Measurements from ENCODE around the gene PWP1. TPM values are rescaled to one million over a fixed set of nuclear protein-coding genes. Genes with fewer than 3 reads are reported as not detected.

The PWP1 gene
- total and polyA plus RNA-seq, 2 of the 4 experiments (the other 2 are of a cell fraction), result 143 to 179 TPM

DNA sequence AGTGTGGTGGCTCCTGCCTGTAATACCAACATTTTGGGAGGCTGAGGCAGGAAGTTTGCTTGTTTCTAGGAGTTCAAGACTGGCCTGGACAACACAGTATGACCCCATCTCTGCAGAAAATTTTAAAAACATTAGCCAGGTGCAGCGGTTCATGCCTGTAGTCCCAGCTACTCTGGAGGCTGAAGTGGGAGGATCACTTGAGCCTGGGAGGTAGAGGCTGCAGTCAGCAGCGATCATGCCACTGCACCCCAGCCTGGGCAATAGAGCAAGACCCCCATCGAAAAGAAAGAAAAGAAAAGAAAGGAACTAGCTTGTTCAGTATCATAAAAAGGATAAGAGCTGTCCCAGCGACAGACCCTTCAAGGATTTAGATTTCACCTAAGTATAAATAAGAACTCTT, 18.1 kb upstream of the PWP1 start:
- CTCF ChIA-PET, result interaction anchor here (1.4 kb wide), 1 partner anchor 9 kb away, joined by 5 read pairs; no protein-coding TSS in a partner anchor
- H3K18ac ChIP-seq (ENCODE audit: low read depth, low read length), result no peak overlapping the region
- no peaks in the 10 kb centered on the region for H3K9me3 ChIP-seq (ENCODE audit: control insufficient read depth, insufficient read depth, low read length)
- no peak overlapping the region for H2BK15ac ChIP-seq (ENCODE audit: low read depth, low read length)
- no peak overlapping the region for H2BK20ac ChIP-seq (ENCODE audit: low read depth, low read length)
- H3K4ac ChIP-seq (ENCODE audit: low read depth, low read length), result no peak overlapping the region
- WGBS, 2 experiments (ENCODE audit: extremely low coverage in 2 of 2, insufficient read length in 1 of 2), result no CpG with 5 or more reads among the region's 4 CpGs
- no peak for DNase-seq
- no peaks in the 10 kb centered on the region for H3K36me3 ChIP-seq (ENCODE audit: control insufficient read depth, insufficient read depth, low read length)
- no peak overlapping the region for H3K23ac ChIP-seq (ENCODE audit: low read depth, low read length)
- TF ChIP-seq POLR2A (IDR thresholded peaks at IDR 0.05; ENCODE audit: low read depth, low read length) (no peak), FOS (IDR thresholded peaks at IDR 0.05; ENCODE audit: low read depth, low read length) (no peak), MAFK (IDR thresholded peaks at IDR 0.05; ENCODE audit: low read depth, low read length) (no peak), CEBPB (IDR thresholded peaks at IDR 0.05; ENCODE audit: low read depth, low read length) (no peak), NFE2L2 (IDR thresholded peaks at IDR 0.05; ENCODE audit: low read depth, low read length) (no peak), RAD21 (IDR thresholded peaks at IDR 0.05; ENCODE audit: low read length) (no peak), MXI1 (IDR thresholded peaks at IDR 0.05; ENCODE audit: borderline replicate concordance, low read depth, low read length) (no peak), BHLHE40 (IDR thresholded peaks at IDR 0.05; ENCODE audit: low read depth, low read length) (no peak), CHD1 (IDR thresholded peaks at IDR 0.05; ENCODE audit: low read depth, low read length) (no peak), RCOR1 (IDR thresholded peaks at IDR 0.05; ENCODE audit: insufficient replicate concordance, low read length) (no peak)
- TF ChIP-seq, protein P1, sequence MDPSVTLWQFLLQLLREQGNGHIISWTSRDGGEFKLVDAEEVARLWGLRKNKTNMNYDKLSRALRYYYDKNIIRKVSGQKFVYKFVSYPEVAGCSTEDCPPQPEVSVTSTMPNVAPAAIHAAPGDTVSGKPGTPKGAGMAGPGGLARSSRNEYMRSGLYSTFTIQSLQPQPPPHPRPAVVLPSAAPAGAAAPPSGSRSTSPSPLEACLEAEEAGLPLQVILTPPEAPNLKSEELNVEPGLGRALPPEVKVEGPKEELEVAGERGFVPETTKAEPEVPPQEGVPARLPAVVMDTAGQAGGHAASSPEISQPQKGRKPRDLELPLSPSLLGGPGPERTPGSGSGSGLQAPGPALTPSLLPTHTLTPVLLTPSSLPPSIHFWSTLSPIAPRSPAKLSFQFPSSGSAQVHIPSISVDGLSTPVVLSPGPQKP (IDR thresholded peaks at IDR 0.05; ENCODE audit: borderline replicate concordance, low read depth, low read length), result no peak
- TF ChIP-seq, protein P2, sequence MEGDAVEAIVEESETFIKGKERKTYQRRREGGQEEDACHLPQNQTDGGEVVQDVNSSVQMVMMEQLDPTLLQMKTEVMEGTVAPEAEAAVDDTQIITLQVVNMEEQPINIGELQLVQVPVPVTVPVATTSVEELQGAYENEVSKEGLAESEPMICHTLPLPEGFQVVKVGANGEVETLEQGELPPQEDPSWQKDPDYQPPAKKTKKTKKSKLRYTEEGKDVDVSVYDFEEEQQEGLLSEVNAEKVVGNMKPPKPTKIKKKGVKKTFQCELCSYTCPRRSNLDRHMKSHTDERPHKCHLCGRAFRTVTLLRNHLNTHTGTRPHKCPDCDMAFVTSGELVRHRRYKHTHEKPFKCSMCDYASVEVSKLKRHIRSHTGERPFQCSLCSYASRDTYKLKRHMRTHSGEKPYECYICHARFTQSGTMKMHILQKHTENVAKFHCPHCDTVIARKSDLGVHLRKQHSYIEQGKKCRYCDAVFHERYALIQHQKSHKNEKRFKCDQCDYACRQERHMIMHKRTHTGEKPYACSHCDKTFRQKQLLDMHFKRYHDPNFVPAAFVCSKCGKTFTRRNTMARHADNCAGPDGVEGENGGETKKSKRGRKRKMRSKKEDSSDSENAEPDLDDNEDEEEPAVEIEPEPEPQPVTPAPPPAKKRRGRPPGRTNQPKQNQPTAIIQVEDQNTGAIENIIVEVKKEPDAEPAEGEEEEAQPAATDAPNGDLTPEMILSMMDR (conservative IDR thresholded peaks at IDR 0.05; ENCODE audit: low read depth, low read length), result no peak
- TF ChIP-seq, protein P3, sequence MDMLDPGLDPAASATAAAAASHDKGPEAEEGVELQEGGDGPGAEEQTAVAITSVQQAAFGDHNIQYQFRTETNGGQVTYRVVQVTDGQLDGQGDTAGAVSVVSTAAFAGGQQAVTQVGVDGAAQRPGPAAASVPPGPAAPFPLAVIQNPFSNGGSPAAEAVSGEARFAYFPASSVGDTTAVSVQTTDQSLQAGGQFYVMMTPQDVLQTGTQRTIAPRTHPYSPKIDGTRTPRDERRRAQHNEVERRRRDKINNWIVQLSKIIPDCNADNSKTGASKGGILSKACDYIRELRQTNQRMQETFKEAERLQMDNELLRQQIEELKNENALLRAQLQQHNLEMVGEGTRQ (IDR thresholded peaks at IDR 0.05; ENCODE audit: low read depth, low read length), result no peak
- no peak overlapping the region for H3K4me2 ChIP-seq (ENCODE audit: low read depth, low read length)
- ATAC-seq (ENCODE audit: low read depth), result no peak
- POLR2A ChIA-PET (ENCODE audit: unreplicated experiment), result no interaction called here
- in situ Hi-C loops (cut with MboI; ENCODE audit: low sequenced_read_pairs), result no loop called here
- H3K14ac ChIP-seq (replicated peaks; ENCODE audit: low read depth, low read length), result no peak overlapping the region
- no peak overlapping the region for H2BK120ac ChIP-seq (ENCODE audit: low read depth, low read length)
- no peak overlapping the region for H3K27ac ChIP-seq (ENCODE audit: insufficient read depth, low read length)
- H3K56ac ChIP-seq (ENCODE audit: extremely low read depth, insufficient read depth, low read length), result no peak overlapping the region
- H3K79me1 ChIP-seq (ENCODE audit: low read depth in 1 of 2, low read length in 2 of 2), result no peaks in the 10 kb centered on the region
- H2AK9ac ChIP-seq (replicated peaks; ENCODE audit: low read depth, low read length, poor library complexity), result no peak overlapping the region
- H3K27me3 ChIP-seq (ENCODE audit: control insufficient read depth, insufficient read depth, low read length), result peaks cover 32% of the 10 kb centered on the region
- H4K91ac ChIP-seq (ENCODE audit: insufficient read depth, low read depth, low read length), result no peak overlapping the region
- H3K4me3 ChIP-seq (ENCODE audit: insufficient read depth, low read depth, low read length), result no peak overlapping the region
- no peak overlapping the region for H2AK5ac ChIP-seq (ENCODE audit: low read depth, low read length)
- no peaks in the 10 kb centered on the region for H3K4me1 ChIP-seq (ENCODE audit: control insufficient read depth, insufficient read depth, low read length)
- no peak overlapping the region for H2AFZ ChIP-seq (replicated peaks; ENCODE audit: low read length, poor library complexity)
- H4K5ac ChIP-seq (ENCODE audit: low read depth, low read length), result no peak overlapping the region
- no peak overlapping the region for H2BK5ac ChIP-seq (ENCODE audit: low read depth, low read length, poor library complexity, severe bottlenecking)
- intact Hi-C loops (cut with micrococcal nuclease), result no loop called here
- H4K8ac ChIP-seq (ENCODE audit: low read depth in 2 of 2, low read length in 2 of 2), result no peak overlapping the region
- H3K9me1 ChIP-seq (ENCODE audit: insufficient read depth, low read length), result no peaks in the 10 kb centered on the region
- H3K9ac ChIP-seq (ENCODE audit: low read depth, low read length), result no peak overlapping the region
- no TSS peak for BruUV-seq (replicated peaks)
- no peaks in the 10 kb centered on the region for H4K20me1 ChIP-seq (ENCODE audit: insufficient read depth, low read length)
- dilution Hi-C loops (cut with HindIII; ENCODE audit: low sequenced_read_pairs, unreplicated experiment), result no loop called here

All from IMR-90 (cell line).